HepG2 (cell line): ENCODE measurements around the gene SNAPC4. TPM values are rescaled to one million over a fixed set of nuclear protein-coding genes. Genes with fewer than 3 reads are reported as not detected.

Source experiments
- ATF2 ChIP-seq: sonication (generic); formaldehyde crosslinking; IDR thresholded peaks from 2 replicates; pipeline ENCODE4 v1.4.0; 2020; ENCODE audit warnings: missing genetic modification reagents
- GATAD1 ChIP-seq: IDR thresholded peaks from 2 replicates; pipeline ENCODE4 v1.6.1; 2016; ENCODE audit warnings: missing genetic modification reagents, missing compliant biosample characterization
- HNF4G ChIP-seq, 2 experiments: sonication (generic) in 1 of 2; formaldehyde crosslinking in 1 of 2; IDR thresholded peaks; 2 replicates each; pipeline versions ENCODE4 v1.4.0 to v1.6.1; 2011 to 2020; ENCODE audit warnings: borderline replicate concordance in 2 of 2, low read depth in 2 of 2, mild to moderate bottlenecking in 2 of 2, low read length in 1 of 2, missing genetic modification reagents in 1 of 2, moderate library complexity in 1 of 2
- HOMEZ ChIP-seq: IDR thresholded peaks from 2 replicates; pipeline ENCODE4 v1.6.1; 2016; ENCODE audit warnings: low read depth
- KLF13 ChIP-seq: sonication (generic); formaldehyde crosslinking; IDR thresholded peaks from 2 replicates; pipeline ENCODE4 v1.4.0; 2020; ENCODE audit warnings: mild to moderate bottlenecking, missing genetic modification reagents
- MEF2D ChIP-seq: sonication (generic); formaldehyde crosslinking; IDR thresholded peaks from 2 replicates; pipeline ENCODE4 v1.5.1; 2020; ENCODE audit warnings: mild to moderate bottlenecking, missing genetic modification reagents
- MTF1 ChIP-seq: sonication (generic); formaldehyde crosslinking; IDR thresholded peaks from 2 replicates; pipeline ENCODE4 v1.5.0; 2020; ENCODE audit warnings: missing genetic modification reagents
- RFX1 ChIP-seq: fragments of 450-650 bp; IDR thresholded peaks from 2 replicates; pipeline ENCODE4 v1.6.1; 2017
- SIN3A ChIP-seq: IDR thresholded peaks from 2 replicates; pipeline ENCODE4 v1.6.1; 2011; ENCODE audit warnings: low read depth, mild to moderate bottlenecking, control low read depth, low read length, borderline replicate concordance
- SKIL ChIP-seq: sonication (generic); formaldehyde crosslinking; IDR thresholded peaks from 2 replicates; pipeline ENCODE4 v1.8.0; 2022; ENCODE audit warnings: missing genetic modification reagents, mild to moderate bottlenecking, moderate library complexity, borderline replicate concordance
- SUZ12 ChIP-seq: fragments of 150-350 bp; IDR thresholded peaks from 2 replicates; pipeline ENCODE4 v1.6.1; 2014; ENCODE audit warnings: low read depth, low read length
- TBL1XR1 ChIP-seq: fragments of 150-350 bp; IDR thresholded peaks from 2 replicates; pipeline ENCODE4 v1.6.1; 2014; ENCODE audit warnings: borderline replicate concordance, low read length; ENCODE audit not compliant: partially characterized antibody
- TRAFD1 ChIP-seq: sonication (generic); formaldehyde crosslinking; IDR thresholded peaks from 2 replicates; pipeline ENCODE4 v1.5.1; 2020; ENCODE audit warnings: missing genetic modification reagents, mild to moderate bottlenecking, borderline replicate concordance
- ZBTB49 ChIP-seq: sonication (generic); formaldehyde crosslinking; IDR thresholded peaks from 2 replicates; pipeline ENCODE4 v1.4.0; 2020; ENCODE audit warnings: missing genetic modification reagents, borderline replicate concordance
- ZNF552 ChIP-seq: sonication (generic); formaldehyde crosslinking; IDR thresholded peaks from 2 replicates; pipeline ENCODE4 v1.9.0; 2022; ENCODE audit warnings: missing genetic modification reagents, mild to moderate bottlenecking, borderline replicate concordance
- ZSCAN5A ChIP-seq: sonication (generic); formaldehyde crosslinking; IDR thresholded peaks from 2 replicates; pipeline ENCODE4 v1.8.0; 2022; ENCODE audit warnings: mild to moderate bottlenecking, missing genetic modification reagents, borderline replicate concordance
- polyA plus RNA-seq, 8 experiments: library from polyadenylated mRNA; depleted of rRNA in 3 of 8; stranded (reverse) in 7 of 8; unstranded in 1 of 8; fragments of >200 nt; fragmentation: Illumina TruSeq in 4 of 8; extraction: Trizol in 4 of 8; gene quantifications; 2 replicates each; pipeline versions ENCODE4 v1.2.1 to v1.2.3, GENCODE V29; 2011 to 2016; ENCODE audit warnings: low read depth in 4 of 8, missing spikeins in 1 of 8, mixed read lengths in 1 of 8; ENCODE audit not compliant: insufficient read depth in 1 of 8
- total RNA-seq, 5 experiments: library from RNA; depleted of rRNA; stranded (reverse); fragments of >200 nt; fragmentation: Illumina TruSeq; extraction: Trizol; gene quantifications; 2 replicates each; pipeline ENCODE4 v1.2.3, GENCODE V29; 2016; ENCODE audit warnings: low read depth in 1 of 5

The SNAPC4 gene
- total and polyA plus RNA-seq, 2 of the 13 experiments (the other 11 are each of a cell fraction or from before 2014, with no cell fraction given), result 2.0 to 6.0 TPM

- TF ChIP-seq TRAFD1 (no peak), MEF2D (CRISPR knock-in tag) (no peak), ATF2 (CRISPR knock-in tag) (peak; percentile 73; the same call in 1 of the 2 replicates), KLF13 (no peak), ZBTB49 (CRISPR knock-in tag) (no peak), GATAD1 (CRISPR knock-in tag) (peak; percentile 81), ZSCAN5A (CRISPR knock-in tag) (peak; percentile 88), SUZ12 (no peak), RFX1 (no peak), ZNF552 (CRISPR knock-in tag) (peak; percentile 61), HOMEZ (CRISPR knock-in tag) (no peak; the same call in 1 of the 2 replicates), SKIL (CRISPR knock-in tag) (peak; percentile 57), TBL1XR1 (no peak), MTF1 (CRISPR knock-in tag) (peak; percentile 81; the same call in 1 of the 2 replicates), HNF4G (IDR thresholded peaks at IDR 0.05; ENCODE audit: borderline replicate concordance, low read depth, low read length) (no peak), HNF4G (CRISPR knock-in tag; IDR thresholded peaks at IDR 0.05; ENCODE audit: borderline replicate concordance, low read depth) (peak; percentile 69; the same call in 1 of the 2 replicates), SIN3A (peak; percentile 55; the same call in 1 of the 2 replicates)
These were observed 36.6 kb downstream of the SNAPC4 start, which contains the start of gene DNLZ (continued) for GRCh38 chr9:136363106-136363948.
